B cell (primary cell): ENCODE results near the gene ZEB2.

ENCODE experiments used
- CTCF ChIP-seq: fragments of 200-600 bp; IDR thresholded peaks from one replicate; pipeline ENCODE4 v1.8.0; 2022; ENCODE audit warnings: antibody characterized with exemption, mild to moderate bottlenecking
- EZH2 ChIP-seq: IDR thresholded peaks from 2 replicates; pipeline ENCODE4 v1.6.1; 2012; ENCODE audit warnings: borderline replicate concordance, low read depth, mild to moderate bottlenecking, moderate library complexity, low read length; ENCODE audit not compliant: insufficient read depth, poor library complexity, severe bottlenecking

DNA sequence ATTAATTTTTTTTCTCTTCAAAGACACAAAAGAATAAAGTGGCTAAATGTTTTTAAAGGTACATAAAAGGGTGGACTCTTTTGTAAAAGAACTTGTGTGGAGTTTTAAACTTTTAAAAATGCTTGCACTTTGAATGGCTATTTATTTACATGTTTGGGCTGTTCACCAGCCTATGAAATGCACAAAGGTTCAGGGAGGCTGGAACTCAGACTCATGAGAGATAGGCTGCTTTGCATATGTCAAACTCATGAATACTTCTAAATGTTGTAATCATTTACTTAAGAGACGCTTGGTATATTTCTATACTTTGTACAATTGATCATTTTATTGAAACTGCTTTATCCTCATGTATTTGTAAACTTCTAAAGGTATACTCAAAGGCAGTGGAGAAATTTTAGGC is 79.9 kb downstream of the ZEB2 start:
- TF ChIP-seq CTCF: no peak
- TF ChIP-seq EZH2: no peak
